HG03442 (cell line): ENCODE measurements around the gene ROR1.

Experiments
- ATAC-seq: cut with Tn5 transposase; IDR thresholded peaks from one replicate; pipeline ENCODE4 v1.9.1; 2021; ENCODE audit warnings: mild to moderate bottlenecking, moderate library complexity; ENCODE audit not compliant: unreplicated experiment

ROR1 gene

GRCh38 chr1:63903947-63904610, 130.3 kb downstream of the ROR1 start:
- no peak for ATAC-seq

DNA sequence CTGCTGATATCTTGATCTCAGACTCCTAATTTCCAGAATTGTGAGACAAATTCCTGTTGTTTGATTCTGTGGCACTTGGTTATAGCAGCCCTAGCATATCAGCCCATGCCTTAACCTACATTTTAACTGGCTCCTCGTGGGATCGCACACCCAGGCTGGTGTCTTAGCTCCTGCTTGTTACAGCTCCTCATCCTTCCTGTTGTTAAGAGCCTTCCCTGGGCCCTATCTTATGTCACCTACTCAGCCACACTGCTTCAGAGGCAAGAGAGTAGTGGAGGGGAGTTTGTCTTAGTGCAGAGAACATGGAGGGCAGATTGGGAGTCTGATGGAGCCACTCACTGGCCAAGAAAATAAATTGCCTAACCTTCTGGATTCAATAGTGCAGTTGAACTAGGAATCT, 131.0 kb downstream of the ROR1 start:
- no peak for ATAC-seq

DNA sequence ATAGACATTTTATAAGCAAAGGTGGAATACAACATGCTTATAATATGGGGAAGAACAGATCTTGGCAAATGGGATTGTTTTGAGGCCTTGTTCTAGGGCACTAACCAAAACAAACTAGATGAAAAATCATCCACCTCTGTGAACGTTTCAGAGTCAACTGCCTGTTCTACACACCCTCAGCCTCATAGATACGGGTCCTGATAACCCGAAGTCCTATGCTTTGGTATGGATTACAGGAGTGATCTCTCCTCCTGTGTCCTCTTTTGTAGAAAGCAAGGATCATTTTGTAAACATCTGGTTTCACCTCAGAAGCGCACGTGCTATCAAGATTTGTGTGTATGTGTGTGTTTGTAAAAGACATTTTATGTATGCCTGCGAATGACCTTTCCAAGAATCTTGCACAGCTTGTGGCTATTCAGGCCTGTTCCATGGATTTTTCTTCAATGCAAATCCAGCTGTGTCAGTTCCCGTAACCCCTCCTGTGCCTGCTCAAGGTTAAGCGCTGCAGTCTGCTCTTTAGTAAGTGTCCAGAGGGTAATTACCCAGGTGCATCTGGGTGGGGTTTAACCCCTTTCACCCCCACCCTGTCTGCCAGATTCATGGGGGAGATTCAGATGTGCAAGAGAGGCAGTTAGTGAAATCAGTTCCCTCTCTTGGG, 132.4 kb downstream of the ROR1 start:
- no peak for ATAC-seq

DNA sequence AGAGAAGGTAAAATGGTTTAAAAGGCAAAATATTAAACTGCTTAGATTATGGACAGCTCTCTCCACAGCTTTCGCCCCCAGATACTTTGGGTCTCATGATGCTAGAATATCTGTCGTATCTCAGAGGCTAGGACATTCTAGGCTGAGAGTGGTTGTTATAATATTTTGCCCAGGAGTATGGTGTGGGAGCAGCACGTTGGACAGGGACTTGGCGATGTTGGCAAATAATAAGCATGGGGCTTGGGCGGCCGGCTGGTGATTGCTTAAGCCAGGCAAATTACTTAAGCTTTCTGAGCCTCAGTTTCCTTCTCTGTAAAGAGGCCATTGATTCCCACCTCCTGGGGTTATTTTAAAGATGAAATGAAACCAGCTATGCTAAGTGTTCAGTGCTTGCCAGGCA, 133.2 kb downstream of the ROR1 start:
- ATAC-seq: no peak

- no peak for ATAC-seq
These were observed 134.2 kb downstream of the ROR1 start for GRCh38 chr1:63908016-63908415.

GRCh38 chr1:63909526-63909925, 135.7 kb downstream of the ROR1 start:
- ATAC-seq: no peak

- ATAC-seq: no peak
These were observed 137.2 kb downstream of the ROR1 start for GRCh38 chr1:63911049-63911448.

GRCh38 chr1:63912643-63913042, 138.8 kb downstream of the ROR1 start:
- no peak for ATAC-seq

GRCh38 chr1:63913533-63913932, 139.7 kb downstream of the ROR1 start:
- ATAC-seq: no peak

DNA sequence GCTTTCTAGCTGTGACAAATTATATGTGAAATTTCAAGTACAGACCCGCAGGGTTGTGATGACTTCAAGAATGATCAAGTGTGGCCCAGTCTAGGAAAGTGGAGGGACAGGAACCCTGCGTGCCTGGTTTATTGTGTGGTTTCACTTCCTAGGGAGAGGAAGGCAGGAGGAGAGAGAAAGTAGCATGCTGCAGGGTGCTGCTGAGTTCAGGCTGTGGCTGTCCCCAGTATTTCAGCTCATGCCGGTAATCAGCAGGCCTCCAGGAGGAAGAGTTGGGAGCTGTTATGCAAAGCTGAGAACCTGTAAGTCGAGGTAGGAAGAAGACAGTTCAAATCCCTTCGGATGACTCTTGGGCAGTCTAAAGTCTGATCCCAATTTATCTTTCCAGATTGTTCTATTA, 140.4 kb downstream of the ROR1 start:
- no peak for ATAC-seq

DNA sequence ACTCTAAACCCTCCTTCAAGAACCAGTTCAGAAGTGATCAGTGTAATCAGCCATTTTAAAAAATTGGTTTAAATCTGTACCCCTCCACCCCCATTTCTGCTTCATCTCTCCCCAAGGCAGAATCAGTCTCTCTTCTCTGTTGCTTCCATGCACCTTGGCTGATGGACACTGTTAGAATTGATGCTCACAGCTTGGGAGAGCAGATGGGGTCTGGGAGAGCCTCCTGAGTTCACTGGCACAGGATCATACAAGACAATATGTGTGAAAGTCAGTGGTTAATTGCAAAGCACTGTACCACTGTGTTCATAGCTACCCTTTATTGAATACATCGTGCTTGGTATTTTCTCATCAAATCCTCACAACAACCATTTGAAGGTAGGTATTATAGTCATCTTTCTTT, 140.9 kb downstream of the ROR1 start:
- ATAC-seq: no peak

GRCh38 chr1:63915121-63915520, 141.3 kb downstream of the ROR1 start:
- ATAC-seq: peak; percentile 45

GRCh38 chr1:63916485-63917360, 142.9 kb downstream of the ROR1 start:
- ATAC-seq: no peak

DNA sequence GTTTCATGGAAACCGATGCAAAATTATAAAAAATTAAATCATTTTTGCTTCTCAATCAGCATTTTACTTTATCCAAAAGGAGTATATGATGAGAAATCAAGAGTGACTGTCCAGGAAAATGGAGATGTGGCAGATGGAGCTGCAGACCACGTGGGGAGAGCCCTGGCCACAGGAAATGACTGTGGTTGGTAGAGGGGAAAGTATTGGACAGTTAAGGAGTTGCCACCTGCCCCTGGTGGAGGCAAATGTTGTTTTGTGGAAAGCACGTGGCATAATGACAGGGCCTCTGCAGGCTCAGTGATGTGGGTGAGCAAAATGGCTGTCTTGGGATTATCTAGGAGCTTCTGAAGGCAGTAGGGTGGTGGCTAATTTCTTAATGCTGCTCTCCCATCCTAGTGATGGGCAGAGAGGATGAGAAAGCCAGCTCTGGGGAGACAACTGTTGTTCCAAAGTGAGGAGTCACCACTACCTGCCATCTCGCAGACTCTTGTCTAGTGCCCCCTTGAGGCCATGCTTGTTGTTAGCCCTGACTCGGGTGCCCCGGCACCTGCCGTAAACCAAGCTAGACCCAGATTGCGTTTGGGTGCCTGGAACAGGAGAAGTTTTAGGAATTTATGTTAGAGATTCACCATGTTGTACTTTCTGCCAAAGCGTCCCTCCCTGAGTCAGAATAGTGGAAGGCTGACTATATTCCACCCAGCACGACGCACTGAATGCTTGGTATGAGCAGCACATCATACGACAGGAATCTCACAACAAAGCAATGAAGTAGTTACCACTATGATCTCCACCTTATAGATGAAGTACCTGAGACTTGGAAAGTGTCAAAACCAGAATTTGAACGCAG, 144.0 kb downstream of the ROR1 start:
- no peak for ATAC-seq

DNA sequence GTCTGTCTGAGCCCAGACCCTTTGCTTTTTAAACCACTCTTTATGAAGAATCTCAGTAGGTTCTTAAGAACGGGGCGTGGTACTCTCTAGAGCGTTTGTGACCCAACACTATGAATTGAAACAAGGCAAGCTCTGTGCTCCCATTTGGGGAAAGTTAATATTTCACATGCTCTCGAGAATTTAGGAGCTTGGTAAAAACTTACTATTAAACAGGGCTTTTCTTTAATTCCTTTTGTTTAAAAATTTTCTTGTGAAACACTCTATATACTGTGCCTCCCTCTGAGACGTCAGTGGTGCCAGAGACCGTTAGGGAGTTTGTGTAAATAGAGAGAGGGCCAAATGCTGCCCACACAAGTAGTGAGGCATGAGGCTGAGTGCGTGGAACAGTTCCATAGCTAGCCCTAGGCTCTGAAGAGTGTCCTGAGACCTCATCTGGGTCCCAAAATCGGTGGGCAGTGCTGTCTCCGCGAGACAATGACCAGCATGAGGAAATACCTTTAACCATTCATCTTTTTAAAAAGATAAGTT, 144.7 kb downstream of the ROR1 start:
- ATAC-seq: no peak

DNA sequence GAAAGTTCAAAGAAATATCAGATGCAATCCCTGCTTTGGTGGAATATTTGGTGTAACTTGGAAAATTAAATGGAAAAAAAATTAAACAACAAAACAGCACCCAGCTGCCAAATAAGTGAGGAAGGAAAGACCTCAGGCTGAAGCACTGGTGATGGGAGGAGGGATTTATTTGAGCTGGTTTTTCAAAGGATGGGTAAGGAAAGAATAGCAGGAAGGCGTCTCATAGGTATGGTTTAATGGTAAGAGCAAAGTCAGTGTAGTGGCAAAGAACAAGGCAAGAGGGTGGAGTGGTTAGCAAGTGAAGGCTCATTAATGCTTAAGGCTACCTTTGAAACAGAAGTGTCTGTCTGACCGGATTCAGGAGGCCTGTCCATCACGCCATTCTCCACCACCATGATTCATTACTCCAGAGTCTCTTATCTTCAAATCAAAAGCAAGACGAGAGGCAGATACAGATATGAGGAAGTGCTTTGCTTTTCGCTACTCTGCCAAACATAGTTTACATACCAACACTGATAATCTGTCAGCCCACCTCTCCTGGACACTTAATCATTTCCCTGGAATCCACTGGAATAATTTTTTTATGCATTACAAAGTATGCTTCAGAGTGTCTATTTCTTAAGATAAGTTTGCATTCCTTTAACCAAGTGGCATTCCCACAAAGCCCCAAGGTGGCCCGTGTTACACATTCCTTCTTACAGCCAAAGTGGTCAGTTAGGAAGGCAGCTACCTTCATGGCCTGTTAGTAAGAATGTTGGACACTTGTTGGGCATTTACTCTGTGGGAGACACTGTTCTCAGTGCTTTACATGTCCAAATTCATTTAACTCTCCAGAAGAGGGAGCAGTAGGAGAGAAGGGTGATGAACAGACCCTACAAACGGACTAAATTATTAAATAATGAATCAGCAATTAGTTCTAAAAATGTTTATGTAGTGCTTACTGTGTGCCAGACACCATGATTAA, 146.6 kb downstream of the ROR1 start:
- ATAC-seq: no peak

DNA sequence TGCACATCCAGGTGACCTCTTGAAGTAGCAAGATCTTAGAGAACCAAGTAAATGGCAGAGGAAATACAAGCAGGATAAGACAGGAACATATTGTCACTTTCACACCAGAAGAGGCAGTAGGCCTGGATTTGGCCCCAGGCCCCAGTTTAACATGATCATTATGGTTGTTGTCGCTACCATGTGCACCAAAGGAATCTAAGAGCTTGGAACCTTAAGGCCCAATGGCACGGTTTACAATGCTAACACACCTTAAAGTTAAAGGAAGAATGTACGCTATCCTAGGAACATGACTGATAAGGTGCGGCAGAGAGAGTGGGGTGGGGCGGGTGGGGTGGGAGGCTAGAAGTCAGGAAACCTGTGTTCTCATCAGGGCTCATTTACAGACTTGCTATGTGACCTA, 147.5 kb downstream of the ROR1 start:
- no peak for ATAC-seq

DNA sequence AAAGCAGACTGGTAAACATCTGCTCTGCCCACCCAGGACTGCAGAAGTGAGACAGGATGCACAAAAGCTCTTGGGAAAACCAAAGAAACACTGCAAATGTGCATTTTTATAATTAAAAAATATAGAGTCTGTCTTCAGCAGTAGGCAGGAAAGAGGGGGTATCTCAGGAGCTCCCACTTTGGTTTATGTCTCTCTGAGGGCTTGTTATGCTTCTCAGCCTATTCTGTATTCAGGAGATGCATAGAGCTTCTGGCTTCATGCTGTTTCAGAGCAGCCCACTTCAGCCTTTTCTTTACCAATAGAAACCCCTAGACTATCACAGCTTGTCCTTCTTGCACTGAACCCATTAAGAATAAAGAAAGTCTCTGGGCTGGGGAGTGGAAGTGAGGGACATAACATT, 148.0 kb downstream of the ROR1 start:
- no peak for ATAC-seq

DNA sequence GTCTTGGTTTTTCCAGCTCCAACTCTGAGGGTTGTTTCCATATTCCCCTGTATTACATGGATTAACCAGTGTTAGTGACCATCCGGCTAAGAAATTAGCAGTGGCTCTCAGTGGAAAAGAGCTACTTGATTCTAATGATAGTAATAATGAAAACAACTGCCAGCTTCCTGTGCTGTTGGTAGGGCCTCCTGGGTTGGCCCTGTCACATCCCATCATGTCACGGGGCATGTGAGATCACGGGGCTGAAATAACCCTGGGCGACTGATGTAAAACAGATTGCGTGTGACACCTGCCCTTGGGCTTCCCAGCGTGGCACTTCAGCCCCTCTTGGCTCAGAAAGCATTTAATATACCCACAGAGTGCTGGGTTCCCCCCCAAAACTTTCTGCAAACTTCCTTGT, 149.0 kb downstream of the ROR1 start:
- no peak for ATAC-seq

GRCh38 chr1:63923302-63923701, 149.5 kb downstream of the ROR1 start:
- no peak for ATAC-seq
